ENCODE data around the gene MT1A.
"Not testable (repeated sequence)": the region's sequence is repeated elsewhere in the genome, so short reads cannot be mapped to it uniquely, and the experiment has no call there.

DNA sequence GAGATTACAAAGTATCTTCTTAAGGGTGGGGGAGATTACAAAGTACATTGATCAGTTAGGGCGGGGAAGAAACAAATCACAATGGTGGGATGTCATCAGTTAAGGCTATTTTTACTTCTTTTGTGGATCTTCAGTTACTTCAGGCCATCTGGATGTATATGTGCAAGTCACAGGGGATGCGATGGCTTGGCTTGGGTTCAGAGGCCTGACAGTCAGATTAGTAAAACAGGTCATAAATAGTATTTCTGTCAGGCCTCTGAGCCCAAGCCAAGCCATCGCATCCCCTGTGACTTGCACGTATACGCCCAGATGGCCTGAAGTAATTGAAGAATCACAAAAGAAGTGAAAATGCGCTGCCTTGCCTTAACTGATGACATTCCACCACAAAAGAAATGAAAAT is 36.1 kb downstream of the MT1A start:
- not testable (repeated sequence) for TF ChIP-seq EZH2 (IDR thresholded peaks at IDR 0.05; ENCODE audit: low read depth)
- TF ChIP-seq, protein P1, sequence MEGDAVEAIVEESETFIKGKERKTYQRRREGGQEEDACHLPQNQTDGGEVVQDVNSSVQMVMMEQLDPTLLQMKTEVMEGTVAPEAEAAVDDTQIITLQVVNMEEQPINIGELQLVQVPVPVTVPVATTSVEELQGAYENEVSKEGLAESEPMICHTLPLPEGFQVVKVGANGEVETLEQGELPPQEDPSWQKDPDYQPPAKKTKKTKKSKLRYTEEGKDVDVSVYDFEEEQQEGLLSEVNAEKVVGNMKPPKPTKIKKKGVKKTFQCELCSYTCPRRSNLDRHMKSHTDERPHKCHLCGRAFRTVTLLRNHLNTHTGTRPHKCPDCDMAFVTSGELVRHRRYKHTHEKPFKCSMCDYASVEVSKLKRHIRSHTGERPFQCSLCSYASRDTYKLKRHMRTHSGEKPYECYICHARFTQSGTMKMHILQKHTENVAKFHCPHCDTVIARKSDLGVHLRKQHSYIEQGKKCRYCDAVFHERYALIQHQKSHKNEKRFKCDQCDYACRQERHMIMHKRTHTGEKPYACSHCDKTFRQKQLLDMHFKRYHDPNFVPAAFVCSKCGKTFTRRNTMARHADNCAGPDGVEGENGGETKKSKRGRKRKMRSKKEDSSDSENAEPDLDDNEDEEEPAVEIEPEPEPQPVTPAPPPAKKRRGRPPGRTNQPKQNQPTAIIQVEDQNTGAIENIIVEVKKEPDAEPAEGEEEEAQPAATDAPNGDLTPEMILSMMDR (conservative IDR thresholded peaks at IDR 0.05), result not testable (repeated sequence)

Data from PC-9 (cell line).